Measurements from ENCODE around the gene S100PBP.

Gene S100PBP

DNA sequence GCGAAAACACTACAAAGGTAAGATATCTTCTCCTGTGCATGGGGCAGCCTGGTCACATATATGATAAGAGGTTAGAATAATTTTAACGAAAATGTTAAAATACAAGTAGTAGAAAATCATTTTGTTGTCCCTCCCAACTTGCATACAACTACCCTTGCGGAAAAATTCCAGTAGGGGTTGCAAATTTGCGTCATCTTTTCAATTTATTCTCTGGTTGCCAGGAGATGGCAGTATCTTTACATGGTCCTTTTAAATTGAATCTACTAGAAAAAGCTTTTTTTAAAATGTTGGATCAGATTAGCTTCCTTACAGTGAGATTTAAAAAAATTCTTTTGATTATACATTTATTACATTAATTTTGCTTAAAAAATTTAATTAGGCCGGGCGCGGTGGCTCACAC is 10.9 kb downstream of the S100PBP start:
- DNase-seq (ENCODE audit: extremely low read depth, low read depth), result no peak
- no peak for TF ChIP-seq CTCF (IDR thresholded peaks at IDR 0.05; ENCODE audit: low read depth, low read length, missing control alignments)

GRCh38 chr1:32830092-32830852 is 12.8 kb downstream of the S100PBP start:
- no peak for DNase-seq (ENCODE audit: extremely low read depth, low read depth)
- TF ChIP-seq CTCF (IDR thresholded peaks at IDR 0.05; ENCODE audit: low read depth, low read length, missing control alignments), result no peak
- H3K4me3 ChIP-seq (replicated peaks; ENCODE audit: low read depth, low read length), result no peak overlapping the region

More for the DNA sequence above, 10.9 kb downstream of the S100PBP start:
- no peak overlapping the region for H3K4me3 ChIP-seq (replicated peaks; ENCODE audit: low read depth, low read length)

DNA sequence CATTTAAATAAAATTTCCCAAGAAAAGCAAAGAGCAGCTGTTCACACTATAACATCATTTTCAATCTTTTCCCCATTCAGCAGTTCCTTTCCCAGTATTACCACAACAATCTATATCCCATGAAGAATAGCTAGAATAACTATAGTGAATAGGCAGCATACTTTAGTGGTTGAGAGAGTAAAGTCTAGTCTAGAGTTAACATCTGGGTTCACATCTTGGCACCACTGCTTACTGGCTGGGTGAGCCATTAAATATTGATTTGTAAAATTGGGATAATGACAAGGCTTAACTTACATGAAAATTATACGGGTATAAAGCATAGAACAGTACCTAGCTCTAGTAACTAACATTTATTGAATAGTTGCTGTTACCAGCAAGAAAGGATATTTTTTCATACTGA is 14.4 kb downstream of the S100PBP start:
- DNase-seq (ENCODE audit: extremely low read depth, low read depth), result no peak
- H3K4me3 ChIP-seq (replicated peaks; ENCODE audit: low read depth, low read length), result no peak overlapping the region
- TF ChIP-seq CTCF (IDR thresholded peaks at IDR 0.05; ENCODE audit: low read depth, low read length, missing control alignments), result no peak

DNA sequence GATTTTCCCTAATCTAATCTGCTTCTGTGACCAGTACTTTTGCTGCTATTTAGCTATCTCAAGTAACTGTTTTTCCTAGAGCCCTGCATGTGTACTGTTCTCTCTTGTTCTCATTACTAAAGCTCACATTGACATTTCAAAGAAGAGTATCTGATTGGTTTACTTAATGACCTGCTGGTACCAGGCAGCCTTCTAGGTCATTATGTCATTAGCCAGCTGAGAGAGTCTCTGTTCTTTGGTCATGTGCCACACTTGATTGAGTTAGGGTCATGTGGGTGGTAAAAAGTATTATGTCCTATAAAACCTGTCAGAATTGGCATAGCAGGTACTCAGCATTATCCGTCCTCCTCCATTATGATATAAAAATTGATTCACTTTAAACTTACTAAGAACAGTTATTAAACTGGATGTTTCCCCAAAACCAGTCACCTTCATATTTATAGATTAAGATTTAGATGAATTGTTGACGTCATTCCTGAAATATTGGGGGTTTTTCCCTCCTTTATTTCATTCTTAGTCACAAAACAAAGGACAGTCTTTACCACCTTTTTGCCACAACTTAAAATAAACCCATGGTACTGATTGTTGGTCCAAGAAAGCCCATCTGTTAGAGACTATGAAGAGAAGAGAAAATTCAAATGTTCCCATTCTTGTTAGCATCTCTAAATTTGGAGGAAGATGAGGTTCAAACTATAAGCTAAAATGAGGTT is 31.1 kb downstream of the S100PBP start:
- DNase-seq (ENCODE audit: extremely low read depth, low read depth), result no peak
- H3K4me3 ChIP-seq (replicated peaks; ENCODE audit: low read depth, low read length), result no peak overlapping the region
- no peak for TF ChIP-seq CTCF (IDR thresholded peaks at IDR 0.05; ENCODE audit: low read depth, low read length, missing control alignments)

- DNase-seq (ENCODE audit: extremely low read depth, low read depth), result no peak
- H3K4me3 ChIP-seq (replicated peaks; ENCODE audit: low read depth, low read length), result no peak overlapping the region
- no peak for TF ChIP-seq CTCF (IDR thresholded peaks at IDR 0.05; ENCODE audit: low read depth, low read length, missing control alignments)
These were observed 38.6 kb downstream of the S100PBP start for GRCh38 chr1:32855861-32856617.

DNA sequence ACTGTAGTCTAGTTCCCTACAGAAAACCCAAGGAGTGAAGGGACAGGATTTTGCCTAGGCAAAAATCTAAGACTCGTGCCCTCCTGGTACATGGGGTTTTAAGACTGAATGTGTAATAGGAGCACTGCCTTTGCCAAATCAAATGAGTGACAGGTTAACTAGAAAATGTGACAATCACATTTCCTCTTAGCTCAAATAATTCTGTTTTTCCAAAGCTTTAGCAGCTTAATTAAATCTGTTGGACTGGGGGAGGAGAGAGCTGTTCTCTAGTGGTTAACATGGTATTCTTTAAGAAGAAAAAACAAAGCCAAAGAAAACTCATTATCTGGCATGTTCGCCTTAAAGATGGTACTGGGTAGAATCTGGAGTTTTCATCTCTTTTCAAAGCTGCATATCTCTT is 40.7 kb downstream of the S100PBP start:
- no peak for TF ChIP-seq CTCF (IDR thresholded peaks at IDR 0.05; ENCODE audit: low read depth, low read length, missing control alignments)
- DNase-seq (ENCODE audit: extremely low read depth, low read depth), result no peak
- H3K4me3 ChIP-seq (replicated peaks; ENCODE audit: low read depth, low read length), result no peak overlapping the region
